Urinary bladder (tissue), 4 donors: ENCODE results near the gene ASXL2. TPM values are rescaled to one million over a fixed set of nuclear protein-coding genes. Genes with fewer than 3 reads are reported as not detected.
"Not testable (repeated sequence)": the region's sequence is repeated elsewhere in the genome, so short reads cannot be mapped to it uniquely, and the experiment has no call there.

ENCODE experiments used
- DNase-seq: peaks from one replicate; pipeline ENCODE4 v3.0.0-alpha.2; 2015; ENCODE audit errors: extremely low spot score
- H3K27ac ChIP-seq: one replicate; pipeline ENCODE4 v1.5.1; 2013; ENCODE audit warnings: low read depth, mild to moderate bottlenecking, moderate library complexity
- H3K36me3 ChIP-seq: one replicate; pipeline ENCODE4 v1.6.1; 2013; ENCODE audit warnings: mild to moderate bottlenecking, moderate library complexity; ENCODE audit not compliant: insufficient read depth
- H3K4me1 ChIP-seq: one replicate; pipeline ENCODE4 v1.6.1; 2013; ENCODE audit warnings: mild to moderate bottlenecking, moderate library complexity; ENCODE audit not compliant: insufficient read depth
- H3K4me3 ChIP-seq: one replicate; pipeline ENCODE4 v1.5.1; 2013; ENCODE audit warnings: low read depth, low read length
- WGBS: extraction: QIAGEN DNeasy Blood & Tissue Kit; methylation state at CpG from one replicate; pipeline ENCODE4 v1.1.7; 2013; 5-methylcytosine and 5-hydroxymethylcytosine counted together
- polyA plus RNA-seq: library from polyadenylated mRNA; stranded (reverse); fragments of 200-250 nt; gene quantifications from one replicate; pipeline ENCODE4 v1.2.3, GENCODE V29; 2013
- total RNA-seq: library from RNA; depleted of rRNA; stranded (reverse); fragments of >200 nt; gene quantifications from one replicate; pipeline ENCODE4 v1.2.3, GENCODE V29; 2014
- donor health status: healthy with polysubstance abuse.
- donor health status: healthy.

ASXL2 gene
- total and polyA plus RNA-seq, 2 donors: 8.6 to 13.2 TPM

- no peak for DNase-seq
- Histone ChIP-seq H3K4me1 (no peaks in the 10 kb centered on the region), H3K36me3 (no peaks in the 10 kb centered on the region), H3K27ac (no peak overlapping the region), H3K4me3 (no peak overlapping the region)
- WGBS: 90% methylated on average over 2 of the region's 2 CpGs
Observed at GRCh38 chr2:25835906-25836305, 42.4 kb downstream of the ASXL2 start.

- Histone ChIP-seq H3K4me1 (no peaks in the 10 kb centered on the region), H3K4me3 (no peak overlapping the region), H3K36me3 (no peaks in the 10 kb centered on the region), H3K27ac (no peak overlapping the region)
- WGBS: over 99% methylated on average over 2 of the region's 2 CpGs
- no peak for DNase-seq
Observed at GRCh38 chr2:25833566-25833965, 44.7 kb downstream of the ASXL2 start.

GRCh38 chr2:25832897-25833296 is 45.4 kb downstream of the ASXL2 start:
- no peak for DNase-seq
- WGBS: 98% methylated on average over 5 of the region's 5 CpGs
- Histone ChIP-seq H3K27ac (no peak overlapping the region), H3K4me1 (no peaks in the 10 kb centered on the region), H3K36me3 (no peaks in the 10 kb centered on the region), H3K4me3 (no peak overlapping the region)

GRCh38 chr2:25831746-25832449 is 46.4 kb downstream of the ASXL2 start:
- no peaks in the 10 kb centered on the region for H3K36me3 ChIP-seq
- no peaks in the 10 kb centered on the region for H3K4me1 ChIP-seq
- H3K27ac ChIP-seq: no peak overlapping the region
- no peak overlapping the region for H3K4me3 ChIP-seq
- DNase-seq: no peak
- 90% methylated on average over 3 of the region's 3 CpGs for WGBS

GRCh38 chr2:25829828-25830227 is 48.5 kb downstream of the ASXL2 start:
- no peak for DNase-seq
- H3K27ac ChIP-seq: peak overlapping the region; percentile 55
- H3K4me1 ChIP-seq: no peaks in the 10 kb centered on the region
- no peak overlapping the region for H3K4me3 ChIP-seq
- 95% methylated on average over 2 of the region's 2 CpGs for WGBS
- H3K36me3 ChIP-seq: no peaks in the 10 kb centered on the region

GRCh38 chr2:25829377-25829704 is 48.9 kb downstream of the ASXL2 start:
- H3K4me3 ChIP-seq: no peak overlapping the region
- 77% methylated on average over 1 of the region's 1 CpG for WGBS
- no peaks in the 10 kb centered on the region for H3K36me3 ChIP-seq
- H3K27ac ChIP-seq: no peak overlapping the region
- H3K4me1 ChIP-seq: no peaks in the 10 kb centered on the region
- DNase-seq: no peak

GRCh38 chr2:25828532-25829376 is 49.5 kb downstream of the ASXL2 start:
- peak overlapping the region; percentile 73 for H3K27ac ChIP-seq
- not testable (repeated sequence) for H3K36me3 ChIP-seq, DNase-seq, H3K4me3 ChIP-seq, H3K4me1 ChIP-seq
- 89% methylated on average over 7 of the region's 7 CpGs for WGBS

- DNase-seq: no peak
- H3K4me3 ChIP-seq: no peak overlapping the region
- peaks cover 2% of the 10 kb centered on the region for H3K4me1 ChIP-seq
- H3K27ac ChIP-seq: no peak overlapping the region
- WGBS: 94% methylated on average over 2 of the region's 2 CpGs
- peaks cover 2% of the 10 kb centered on the region for H3K36me3 ChIP-seq
Observed at GRCh38 chr2:25825238-25825637, 53.0 kb downstream of the ASXL2 start.

GRCh38 chr2:25824718-25825117 is 53.6 kb downstream of the ASXL2 start:
- DNase-seq: no peak
- Histone ChIP-seq H3K4me1 (peaks cover 2% of the 10 kb centered on the region), H3K27ac (no peak overlapping the region), H3K36me3 (peaks cover 2% of the 10 kb centered on the region), H3K4me3 (no peak overlapping the region)
- 91% methylated on average over 1 of the region's 1 CpG for WGBS

- H3K4me1 ChIP-seq: peaks cover 2% of the 10 kb centered on the region
- no peak overlapping the region for H3K27ac ChIP-seq
- 86% methylated on average over 3 of the region's 3 CpGs for WGBS
- H3K36me3 ChIP-seq: peaks cover 2% of the 10 kb centered on the region
- H3K4me3 ChIP-seq: no peak overlapping the region
- DNase-seq: no peak
Observed at GRCh38 chr2:25824216-25824615, 54.1 kb downstream of the ASXL2 start.

- Histone ChIP-seq H3K4me1 (peaks cover 2% of the 10 kb centered on the region), H3K4me3 (peak overlapping the region; percentile 31), H3K36me3 (peaks cover 2% of the 10 kb centered on the region), H3K27ac (no peak overlapping the region)
- WGBS: 28% methylated on average over 30 of the region's 30 CpGs
- DNase-seq: peak; percentile 8
Observed at GRCh38 chr2:25822190-25823117, 55.8 kb downstream of the ASXL2 start.

GRCh38 chr2:25821225-25822056 is 56.8 kb downstream of the ASXL2 start:
- Histone ChIP-seq H3K27ac (no peak overlapping the region), H3K4me3 (no peak overlapping the region), H3K36me3 (peaks cover 2% of the 10 kb centered on the region), H3K4me1 (peaks cover 2% of the 10 kb centered on the region)
- WGBS: 87% methylated on average over 9 of the region's 9 CpGs
- no peak for DNase-seq

- H3K27ac ChIP-seq: no peak overlapping the region
- DNase-seq: no peak
- H3K4me1 ChIP-seq: peaks cover 2% of the 10 kb centered on the region
- peaks cover 2% of the 10 kb centered on the region for H3K36me3 ChIP-seq
- no peak overlapping the region for H3K4me3 ChIP-seq
Observed at GRCh38 chr2:25819597-25820039, 58.7 kb downstream of the ASXL2 start.
